ENCODE data around the gene MON1B.

DNA sequence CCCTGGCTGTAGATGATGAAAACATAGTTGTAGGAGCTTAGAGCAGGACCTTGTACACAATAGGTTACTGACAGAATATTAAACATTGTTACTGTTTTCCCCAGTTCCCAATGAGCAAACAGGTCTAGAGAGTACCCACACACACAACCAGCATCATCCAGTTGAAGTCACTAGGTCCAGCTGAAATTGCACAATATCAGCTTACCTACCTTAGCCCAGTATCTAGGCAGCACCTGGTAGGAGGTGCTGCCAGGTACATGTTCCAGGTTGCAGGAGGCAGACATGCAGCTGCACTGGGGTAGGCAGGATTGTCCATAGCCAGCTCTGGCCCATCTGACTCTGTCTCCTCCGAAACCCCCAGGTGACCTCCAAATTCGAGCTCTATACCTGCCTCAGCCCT, 6.8 kb downstream of the MON1B start:
- TF ChIP-seq CTCF (IDR thresholded peaks at IDR 0.05; ENCODE audit: low read depth, low read length) (no peak), POLR2A (IDR thresholded peaks at IDR 0.05; ENCODE audit: extremely low read depth, insufficient read length) (no peak), MAX (IDR thresholded peaks at IDR 0.05; ENCODE audit: low read depth, low read length) (no peak), MYC (IDR thresholded peaks at IDR 0.05; ENCODE audit: low read depth, low read length) (no peak)
